Endodermal cell (in vitro differentiated cells): ENCODE data around the gene LACTBL1. TPM values are rescaled to one million over a fixed set of nuclear protein-coding genes. Genes with fewer than 3 reads are reported as not detected.

ENCODE experiments used
- DNase-seq: peaks from one replicate; pipeline ENCODE4 v3.0.0-alpha.2; 2017
- H3K27ac ChIP-seq: 2 replicates; pipeline ENCODE4 v1.5.1; 2013; ENCODE audit warnings: mild to moderate bottlenecking, low read depth, low read length, moderate library complexity
- H3K27me3 ChIP-seq: 2 replicates; pipeline ENCODE4 v1.6.1; 2013; ENCODE audit warnings: mild to moderate bottlenecking, low read length, moderate library complexity; ENCODE audit not compliant: insufficient read depth, control insufficient read depth, poor library complexity, severe bottlenecking
- H3K36me3 ChIP-seq: 2 replicates; pipeline ENCODE4 v1.7.0; 2013; ENCODE audit warnings: mild to moderate bottlenecking, low read length, moderate library complexity; ENCODE audit not compliant: control insufficient read depth, insufficient read depth
- H3K4me1 ChIP-seq: one replicate; pipeline ENCODE4 v1.7.0; 2013; ENCODE audit warnings: low read length; ENCODE audit not compliant: control insufficient read depth, insufficient read depth
- H3K4me3 ChIP-seq: 2 replicates; pipeline ENCODE4 v1.5.1; 2013; ENCODE audit warnings: mild to moderate bottlenecking, low read length, moderate library complexity
- H3K9ac ChIP-seq: 2 replicates; pipeline ENCODE4 v1.6.1; 2013; ENCODE audit warnings: mild to moderate bottlenecking, low read length, moderate library complexity; ENCODE audit not compliant: poor library complexity, severe bottlenecking; ENCODE audit errors: extremely low read depth
- H3K9me3 ChIP-seq: 2 replicates; pipeline ENCODE4 v1.6.1; 2013; ENCODE audit warnings: mild to moderate bottlenecking, low read length, moderate library complexity; ENCODE audit not compliant: control insufficient read depth
- H3K27ac Mint-ChIP-seq: 2 replicates; pipeline ENCODE4 v1.8.0; 2020; ENCODE audit warnings: mixed read lengths
- H3K27me3 Mint-ChIP-seq: 2 replicates; pipeline ENCODE4 v1.8.0; 2021; ENCODE audit warnings: mild to moderate bottlenecking, mixed read lengths; ENCODE audit not compliant: insufficient read depth
- H3K36me3 Mint-ChIP-seq: 2 replicates; pipeline ENCODE4 v1.8.0; 2020; ENCODE audit warnings: low read depth, mixed read lengths
- H3K4me1 Mint-ChIP-seq: 2 replicates; pipeline ENCODE4 v1.8.0; 2020; ENCODE audit warnings: mixed read lengths
- H3K4me3 Mint-ChIP-seq: 2 replicates; pipeline ENCODE4 v1.8.0; 2020; ENCODE audit warnings: mild to moderate bottlenecking, moderate library complexity, mixed read lengths
- H3K9me3 Mint-ChIP-seq: 2 replicates; pipeline ENCODE4 v1.8.0; 2020; ENCODE audit warnings: mild to moderate bottlenecking, mixed read lengths
- whole genome bisulfite sequencing, 2 experiments: methylation state at CpG; one replicate each; pipeline versions ENCODE4 v1.1.5 to v1.1.7; 2013; ENCODE audit warnings: missing lambda C conversion rate in 2 of 2, mixed read lengths in 1 of 2; ENCODE audit not compliant: insufficient coverage in 1 of 2, insufficient read length in 1 of 2; 5-methylcytosine and 5-hydroxymethylcytosine counted together
- total RNA-seq, 2 donors: library from RNA; stranded (reverse); fragmentation: NEBNext Ultra II Directional in 1 of 2; extraction: Animal tissue kit (Norgen Biotek cat#: 25700) in 1 of 2; gene quantifications; 2 replicates in 1 of 2; 3 replicates in 1 of 2; pipeline ENCODE4 v1.2.1, GENCODE V29; 2021
- TF ChIP-seq, protein P1 (sequence below): fragments of 200-600 bp; sonication (generic); conservative IDR thresholded peaks from 2 replicates; pipeline ENCODE4 v1.5.0; 2021; ENCODE audit warnings: antibody characterized with exemption, mild to moderate bottlenecking

Gene LACTBL1
- total RNA-seq, 2 donors from 2014 or later, result not detected

DNA sequence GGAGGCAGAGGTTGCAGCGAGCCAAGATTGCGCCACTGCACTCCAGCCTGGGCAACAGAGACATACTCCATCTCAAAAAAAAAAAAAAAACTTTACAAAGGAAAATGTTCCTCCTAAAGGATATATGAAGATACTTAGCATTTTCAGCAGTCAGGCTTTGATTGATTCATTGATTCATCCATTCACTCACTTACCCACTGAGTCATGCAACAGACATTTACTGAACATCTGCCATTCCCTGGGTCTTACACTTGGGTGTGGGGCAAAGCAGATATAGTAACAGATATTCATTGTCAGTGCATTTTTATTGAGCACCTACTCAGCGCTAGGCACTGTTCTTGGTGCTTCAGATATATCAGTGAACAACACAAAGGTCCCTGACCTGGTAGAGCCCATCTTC lies 5.6 kb upstream of the LACTBL1 start:
- no peaks in the 10 kb centered on the region for H3K9me3 Mint-ChIP-seq
- peaks cover 12% of the 10 kb centered on the region for H3K4me1 Mint-ChIP-seq
- WGBS, 2 experiments, result 84 to 100% methylated on average over 2 to 3 of the region's 3 CpGs
- H3K27me3 ChIP-seq, result no peaks in the 10 kb centered on the region
- H3K36me3 ChIP-seq, result no peaks in the 10 kb centered on the region
- TF ChIP-seq, protein P1, sequence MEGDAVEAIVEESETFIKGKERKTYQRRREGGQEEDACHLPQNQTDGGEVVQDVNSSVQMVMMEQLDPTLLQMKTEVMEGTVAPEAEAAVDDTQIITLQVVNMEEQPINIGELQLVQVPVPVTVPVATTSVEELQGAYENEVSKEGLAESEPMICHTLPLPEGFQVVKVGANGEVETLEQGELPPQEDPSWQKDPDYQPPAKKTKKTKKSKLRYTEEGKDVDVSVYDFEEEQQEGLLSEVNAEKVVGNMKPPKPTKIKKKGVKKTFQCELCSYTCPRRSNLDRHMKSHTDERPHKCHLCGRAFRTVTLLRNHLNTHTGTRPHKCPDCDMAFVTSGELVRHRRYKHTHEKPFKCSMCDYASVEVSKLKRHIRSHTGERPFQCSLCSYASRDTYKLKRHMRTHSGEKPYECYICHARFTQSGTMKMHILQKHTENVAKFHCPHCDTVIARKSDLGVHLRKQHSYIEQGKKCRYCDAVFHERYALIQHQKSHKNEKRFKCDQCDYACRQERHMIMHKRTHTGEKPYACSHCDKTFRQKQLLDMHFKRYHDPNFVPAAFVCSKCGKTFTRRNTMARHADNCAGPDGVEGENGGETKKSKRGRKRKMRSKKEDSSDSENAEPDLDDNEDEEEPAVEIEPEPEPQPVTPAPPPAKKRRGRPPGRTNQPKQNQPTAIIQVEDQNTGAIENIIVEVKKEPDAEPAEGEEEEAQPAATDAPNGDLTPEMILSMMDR, result no peak
- no peaks in the 10 kb centered on the region for H3K27me3 Mint-ChIP-seq
- no peak for DNase-seq
- no peaks in the 10 kb centered on the region for H3K36me3 Mint-ChIP-seq
- H3K4me3 Mint-ChIP-seq, result no peak overlapping the region
- H3K27ac Mint-ChIP-seq, result no peak overlapping the region
- no peaks in the 10 kb centered on the region for H3K4me1 ChIP-seq
- H3K9me3 ChIP-seq, result no peaks in the 10 kb centered on the region
- no peak overlapping the region for H3K9ac ChIP-seq
- no peak overlapping the region for H3K4me3 ChIP-seq
- no peak overlapping the region for H3K27ac ChIP-seq

DNA sequence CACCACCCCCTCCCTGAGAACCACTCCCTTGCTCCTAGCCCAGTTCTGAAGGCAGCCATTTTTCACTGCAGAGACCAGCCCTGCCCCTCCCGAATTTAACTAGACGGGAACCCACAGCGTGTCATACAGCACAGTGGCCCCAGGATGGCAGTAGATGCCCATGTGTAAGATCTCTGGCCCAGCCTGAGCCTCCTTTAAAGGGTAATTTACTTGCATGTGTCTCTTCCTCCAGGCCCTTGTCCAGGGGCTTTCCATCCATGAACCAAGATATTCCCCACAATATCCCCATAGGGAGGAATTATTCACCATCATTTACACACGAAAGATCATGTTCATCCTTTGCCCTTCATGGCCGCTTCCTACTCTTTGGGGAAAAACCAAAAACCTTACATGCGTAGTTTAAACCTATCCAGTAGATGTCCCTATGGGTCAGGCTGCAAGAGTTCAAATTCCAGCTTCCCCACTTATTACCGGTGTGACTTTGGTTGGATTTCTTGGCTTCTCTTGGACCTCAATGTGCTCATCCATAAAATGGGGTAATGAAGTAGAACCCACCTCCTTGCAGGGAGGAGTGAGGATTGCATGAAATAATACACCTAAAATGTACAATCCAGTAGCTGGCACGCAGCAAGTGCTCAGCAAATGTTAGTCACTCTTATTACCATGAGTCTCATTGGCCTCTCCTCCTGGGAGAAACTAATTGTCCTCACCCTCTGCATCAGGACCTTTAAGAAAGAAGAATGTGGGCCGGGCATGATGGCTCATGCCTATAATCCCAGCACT lies 4.0 kb upstream of the LACTBL1 start:
- peaks cover 3% of the 10 kb centered on the region for H3K4me1 ChIP-seq
- no peaks in the 10 kb centered on the region for H3K27me3 ChIP-seq
- H3K27ac ChIP-seq, result no peak overlapping the region
- DNase-seq, result peak; percentile 93
- no peaks in the 10 kb centered on the region for H3K9me3 ChIP-seq
- no peak overlapping the region for H3K9ac ChIP-seq
- TF ChIP-seq, protein P1, result peak; percentile 94
- Mint-ChIP-seq H3K4me1 (peaks cover 20% of the 10 kb centered on the region), H3K4me3 (no peak overlapping the region), H3K36me3 (no peaks in the 10 kb centered on the region), H3K27me3 (no peaks in the 10 kb centered on the region), H3K9me3 (no peaks in the 10 kb centered on the region), H3K27ac (peak overlapping the region; percentile 96)
- WGBS, 2 experiments, result 43 to 53% methylated on average over 8 to 9 of the region's 9 CpGs
- no peak overlapping the region for H3K4me3 ChIP-seq
- no peaks in the 10 kb centered on the region for H3K36me3 ChIP-seq

DNA sequence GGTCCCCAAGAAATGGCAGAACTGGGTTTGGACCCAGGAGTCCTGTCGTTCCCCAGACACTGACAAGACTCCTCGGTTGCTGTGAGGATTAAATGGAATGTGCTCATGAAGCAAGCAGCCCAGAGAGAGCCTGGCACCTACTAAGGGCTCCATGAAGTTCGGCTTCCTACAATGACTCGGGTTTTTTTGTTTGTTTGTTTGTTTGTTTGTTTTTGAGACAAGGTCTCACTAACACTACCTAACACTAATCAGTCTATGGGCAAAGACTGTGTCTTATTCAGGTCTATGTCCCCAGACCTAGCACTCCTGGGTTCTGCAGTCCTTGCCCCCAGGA lies 3.4 kb upstream of the LACTBL1 start:
- H3K9me3 Mint-ChIP-seq, result no peaks in the 10 kb centered on the region
- Histone ChIP-seq H3K4me1 (peaks cover 6% of the 10 kb centered on the region), H3K9ac (no peak overlapping the region), H3K4me3 (no peak overlapping the region), H3K9me3 (no peaks in the 10 kb centered on the region), H3K36me3 (no peaks in the 10 kb centered on the region), H3K27me3 (no peaks in the 10 kb centered on the region), H3K27ac (no peak overlapping the region)
- TF ChIP-seq, protein P1, result no peak
- DNase-seq, result no peak
- H3K27ac Mint-ChIP-seq, result peak overlapping the region; percentile 96
- 89 to 100% methylated on average over 1 to 3 of the region's 4 CpGs for WGBS, 2 experiments
- no peak overlapping the region for H3K4me3 Mint-ChIP-seq
- H3K36me3 Mint-ChIP-seq, result no peaks in the 10 kb centered on the region
- H3K27me3 Mint-ChIP-seq, result no peaks in the 10 kb centered on the region
- peaks cover 17% of the 10 kb centered on the region for H3K4me1 Mint-ChIP-seq
